Activated CD8-positive, alpha-beta memory T cell treated with anti-CD3 and anti-CD28 coated beads for 48 hours (primary cell): Measurements from ENCODE around the gene SYNJ2.

Experiments used
- DNase-seq, 3 experiments: peaks; one replicate each; pipeline ENCODE4 v3.0.0-alpha.2; 2020; ENCODE audit warnings: low read depth in 2 of 3, low spot score in 2 of 3

Gene SYNJ2

GRCh38 chr6:157981132-157981394 is 600 bp upstream of the SYNJ2 start:
- no peak for DNase-seq

- no peak for DNase-seq
Observed at GRCh38 chr6:157982102-157982562, 469 bp downstream of the SYNJ2 start.

- no peak for DNase-seq
Observed at GRCh38 chr6:157982563-157983405, 1.1 kb downstream of the SYNJ2 start.

- DNase-seq = no peak
Observed at GRCh38 chr6:157983406-157984119, 1.9 kb downstream of the SYNJ2 start.

GRCh38 chr6:157984128-157984527 is 2.5 kb downstream of the SYNJ2 start:
- DNase-seq = no peak

GRCh38 chr6:157984686-157985225 is 3.1 kb downstream of the SYNJ2 start:
- DNase-seq = no peak

GRCh38 chr6:157985378-157986155 is 3.9 kb downstream of the SYNJ2 start:
- DNase-seq = no peak

GRCh38 chr6:157987788-157988699 is 6.4 kb downstream of the SYNJ2 start:
- no peak for DNase-seq

- no peak for DNase-seq
Observed at GRCh38 chr6:157988700-157989063, 7.0 kb downstream of the SYNJ2 start.

GRCh38 chr6:157989541-157990289 is 8.1 kb downstream of the SYNJ2 start:
- no peak for DNase-seq

GRCh38 chr6:157990321-157991066 is 8.8 kb downstream of the SYNJ2 start:
- no peak for DNase-seq

- no peak for DNase-seq
Observed at GRCh38 chr6:157991067-157991432, 9.4 kb downstream of the SYNJ2 start.

- DNase-seq = no peak
Observed at GRCh38 chr6:157993076-157993475, 11.4 kb downstream of the SYNJ2 start.

- DNase-seq = no peak
Observed at GRCh38 chr6:157994125-157994795, 12.6 kb downstream of the SYNJ2 start.

- no peak for DNase-seq
Observed at GRCh38 chr6:157995458-157995857, 13.8 kb downstream of the SYNJ2 start.

GRCh38 chr6:157996201-157996712 is 14.6 kb downstream of the SYNJ2 start:
- DNase-seq = no peak

GRCh38 chr6:157996918-157997702 is 15.4 kb downstream of the SYNJ2 start:
- DNase-seq = no peak
